Kasumi-1 (cell line): Measurements from ENCODE around the gene TMEM158.

Experiments used
- DNase-seq, 2 experiments: peaks; one replicate each; lab custom pipeline; 2025; lab: John Stamatoyannopoulos, UW

Gene TMEM158

DNA sequence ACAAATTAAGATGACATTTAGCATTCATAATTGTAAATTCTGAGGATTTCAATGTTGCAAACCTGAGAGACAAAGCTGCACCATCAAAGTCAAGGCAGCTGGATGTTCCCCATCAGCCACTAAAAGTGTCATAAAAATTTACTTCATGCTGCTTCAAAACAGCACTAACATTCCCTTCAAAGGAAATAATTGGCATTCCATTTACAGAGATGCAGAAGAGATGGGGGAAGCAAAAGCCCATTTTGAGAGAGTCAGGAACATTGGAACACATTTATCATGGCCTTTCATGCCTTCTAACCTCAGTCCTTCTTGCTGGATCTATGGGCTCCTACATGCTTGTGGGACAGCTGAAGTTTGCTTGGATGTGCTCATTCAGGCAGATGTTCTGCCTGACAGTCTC is 6.4 kb upstream of the TMEM158 start:
- DNase-seq = no peak

DNA sequence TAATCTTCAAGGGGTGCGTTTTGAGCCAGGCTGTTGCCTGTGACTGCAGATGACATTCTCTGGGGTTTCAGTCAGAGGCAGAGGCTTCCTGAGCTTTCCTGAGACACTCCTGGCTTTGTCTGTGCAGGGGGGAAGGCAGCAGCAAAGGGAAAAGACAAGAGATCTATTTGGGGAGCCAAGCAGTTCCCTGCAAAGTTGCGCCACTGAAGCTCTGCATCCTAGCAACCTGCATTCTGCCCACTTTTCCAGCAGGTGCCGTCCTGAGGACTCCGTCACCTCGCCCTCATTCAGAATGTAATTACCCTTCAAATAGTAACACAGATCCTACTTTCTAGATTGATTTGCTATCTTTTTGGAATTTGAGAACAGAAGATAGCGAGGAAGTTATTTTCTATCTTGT is 1.9 kb upstream of the TMEM158 start:
- no peak for DNase-seq

DNA sequence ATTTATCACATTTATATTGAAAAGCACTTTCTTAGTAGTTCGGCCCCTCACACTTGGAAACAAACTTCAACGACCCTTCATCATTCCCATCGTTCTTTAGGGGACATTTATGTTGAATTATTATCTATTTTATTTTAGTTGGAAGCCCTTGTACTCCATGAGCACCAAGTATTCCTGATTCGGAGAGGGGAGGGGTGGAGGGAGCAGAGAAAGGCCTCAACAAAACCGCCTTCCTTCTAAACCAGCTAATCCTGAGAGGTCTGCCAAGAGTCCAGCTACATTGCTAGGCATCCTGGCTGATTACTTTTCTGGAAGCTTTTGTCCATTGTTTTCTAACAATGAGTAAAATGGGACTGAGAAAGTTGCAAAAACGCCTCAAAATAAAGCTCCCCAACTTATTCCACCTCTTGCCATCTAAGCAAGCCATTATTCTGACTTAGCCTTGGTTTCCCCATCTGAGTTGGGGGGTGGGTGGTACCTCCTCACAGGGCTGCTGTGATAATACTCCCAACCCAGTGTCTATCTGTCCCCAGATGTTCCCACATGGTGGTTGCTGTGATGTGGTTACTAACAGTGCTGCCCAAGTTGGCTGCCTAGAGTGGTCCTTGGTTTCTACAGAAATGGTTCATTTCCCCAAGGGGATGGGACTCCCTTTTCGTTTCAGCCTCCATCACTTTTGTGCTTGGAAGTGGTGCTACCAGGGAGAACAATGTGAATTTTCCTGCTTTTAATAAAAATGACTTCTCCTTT is 1.2 kb upstream of the TMEM158 start:
- no peak for DNase-seq

DNA sequence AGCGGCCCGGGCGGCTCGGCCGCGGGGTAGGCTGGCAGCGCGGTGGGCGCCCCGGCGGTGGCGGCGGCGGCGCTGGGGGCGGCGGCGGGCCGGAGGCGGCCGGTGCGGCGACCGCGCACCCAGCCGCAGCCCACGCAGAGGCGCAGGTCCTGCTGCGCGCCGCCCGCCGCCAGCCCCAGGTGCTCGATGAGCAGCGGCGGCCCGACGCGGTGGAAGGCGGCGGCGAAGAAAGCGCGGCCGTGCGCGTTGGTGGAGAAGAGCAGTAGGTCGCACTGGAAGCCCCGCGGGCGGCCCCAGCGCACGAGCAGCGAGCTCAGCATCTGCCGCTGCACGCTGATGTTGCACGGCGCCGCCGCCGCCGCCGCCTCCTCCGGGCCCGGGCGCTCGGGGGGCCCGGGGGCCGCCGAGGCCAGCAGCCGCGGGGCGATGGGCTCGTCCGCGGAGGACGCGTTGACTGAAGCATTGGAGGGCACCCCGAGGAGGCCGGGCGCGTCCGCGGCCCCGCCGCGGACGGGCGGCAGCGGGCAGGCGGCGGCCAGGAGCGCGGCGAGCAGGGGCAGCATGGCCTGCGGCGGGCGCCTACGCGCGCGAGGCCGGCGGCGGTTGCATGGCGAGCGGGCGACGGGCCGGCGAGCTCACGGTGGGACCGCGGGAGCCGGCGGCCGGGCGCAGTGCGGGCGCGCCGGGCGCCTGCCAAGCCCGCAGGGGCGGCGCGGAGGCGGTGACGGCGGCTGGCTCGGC is 452 bp downstream of the TMEM158 start:
- DNase-seq = no peak

DNA sequence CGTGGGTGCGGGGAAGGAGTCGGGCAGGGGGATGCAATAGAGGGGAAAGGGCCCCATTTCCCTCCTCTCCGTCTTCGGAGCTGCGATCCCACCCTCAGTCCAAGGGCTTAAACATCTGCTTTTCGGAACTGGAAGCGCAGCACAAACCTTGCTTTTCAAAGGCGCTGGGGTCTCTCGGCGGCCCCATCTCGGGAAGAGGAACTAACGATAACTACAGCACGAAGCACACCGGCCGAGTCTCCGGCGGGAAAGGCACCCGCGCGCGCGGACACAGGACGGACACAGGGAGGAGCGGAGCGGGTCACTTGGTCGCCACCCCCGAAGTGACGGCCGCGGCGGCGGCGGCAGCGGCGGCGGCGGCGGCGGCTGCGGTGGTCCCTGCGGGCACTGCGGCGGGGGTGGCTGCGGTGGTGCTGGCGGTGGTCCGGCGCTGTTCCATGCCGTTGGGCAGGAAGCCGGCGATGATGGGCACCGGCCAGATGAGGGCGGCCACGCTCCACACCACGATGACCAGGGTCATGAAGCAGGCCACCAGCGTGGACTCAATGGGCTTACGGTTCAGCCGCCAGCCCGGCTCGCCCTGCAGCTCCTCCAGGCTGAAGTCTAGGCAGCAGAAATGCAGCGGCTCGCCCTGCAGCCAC is 1.1 kb downstream of the TMEM158 start:
- DNase-seq = peak; percentile 13 to 16

DNA sequence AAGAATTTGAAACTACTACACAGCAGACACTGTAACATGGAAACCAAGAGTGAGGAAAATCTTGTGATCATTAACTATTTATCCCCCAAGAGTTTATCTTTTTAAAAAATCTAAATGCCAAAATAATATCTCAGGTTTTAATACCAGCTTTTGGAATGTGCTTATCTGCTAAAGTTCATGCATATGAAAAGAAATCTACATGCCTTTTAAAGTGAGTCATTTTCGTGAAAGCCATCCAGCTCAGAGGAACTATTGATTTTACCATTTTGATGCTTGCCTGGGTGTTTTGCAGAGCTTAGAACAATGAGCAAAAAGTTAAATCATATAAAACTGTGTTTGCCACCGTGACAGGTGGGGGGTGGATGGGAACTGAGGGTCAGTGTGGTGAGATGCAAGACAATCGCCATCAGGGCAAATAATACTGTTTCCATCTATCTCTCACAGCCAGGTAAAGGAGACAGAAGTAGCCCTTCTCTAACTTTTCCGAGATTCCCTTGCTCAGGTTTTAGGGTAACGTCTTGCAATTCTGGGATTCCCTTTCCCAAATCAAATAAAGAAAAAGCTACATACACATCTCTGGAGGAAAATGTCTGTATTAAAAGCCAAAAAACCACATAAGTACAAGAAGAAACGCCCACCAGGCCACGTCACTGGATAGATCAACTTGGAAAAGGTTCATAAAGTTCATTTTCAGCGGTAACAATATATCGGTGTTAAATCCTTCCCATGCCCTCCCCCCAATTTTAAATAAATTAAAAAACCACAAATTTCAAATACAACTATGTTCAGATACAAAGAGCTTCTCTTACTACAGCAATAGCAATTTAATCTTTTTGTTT is 2.0 kb downstream of the TMEM158 start:
- DNase-seq = peak in 1 of 2 experiments; percentile 13

DNA sequence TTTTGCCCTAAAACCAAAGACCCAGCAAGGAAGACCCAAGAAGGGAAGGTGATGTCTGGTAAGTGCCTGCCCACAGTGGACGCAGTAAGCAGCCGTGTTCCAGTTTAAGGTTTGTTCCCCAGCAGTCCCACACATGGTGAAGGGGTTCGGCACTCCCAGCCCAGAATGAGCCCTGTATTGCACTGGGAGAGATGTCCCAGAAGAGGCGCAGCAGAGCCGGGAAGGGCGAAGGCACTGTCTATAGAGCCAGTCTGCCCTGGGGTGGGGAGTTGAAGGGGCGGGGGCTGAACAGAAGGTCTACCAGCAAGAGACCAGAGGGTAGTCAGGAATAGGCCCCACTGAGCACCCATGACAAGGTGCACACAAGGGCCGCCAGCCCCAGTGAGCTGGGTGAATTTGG is 6.4 kb downstream of the TMEM158 start:
- DNase-seq = no peak

DNA sequence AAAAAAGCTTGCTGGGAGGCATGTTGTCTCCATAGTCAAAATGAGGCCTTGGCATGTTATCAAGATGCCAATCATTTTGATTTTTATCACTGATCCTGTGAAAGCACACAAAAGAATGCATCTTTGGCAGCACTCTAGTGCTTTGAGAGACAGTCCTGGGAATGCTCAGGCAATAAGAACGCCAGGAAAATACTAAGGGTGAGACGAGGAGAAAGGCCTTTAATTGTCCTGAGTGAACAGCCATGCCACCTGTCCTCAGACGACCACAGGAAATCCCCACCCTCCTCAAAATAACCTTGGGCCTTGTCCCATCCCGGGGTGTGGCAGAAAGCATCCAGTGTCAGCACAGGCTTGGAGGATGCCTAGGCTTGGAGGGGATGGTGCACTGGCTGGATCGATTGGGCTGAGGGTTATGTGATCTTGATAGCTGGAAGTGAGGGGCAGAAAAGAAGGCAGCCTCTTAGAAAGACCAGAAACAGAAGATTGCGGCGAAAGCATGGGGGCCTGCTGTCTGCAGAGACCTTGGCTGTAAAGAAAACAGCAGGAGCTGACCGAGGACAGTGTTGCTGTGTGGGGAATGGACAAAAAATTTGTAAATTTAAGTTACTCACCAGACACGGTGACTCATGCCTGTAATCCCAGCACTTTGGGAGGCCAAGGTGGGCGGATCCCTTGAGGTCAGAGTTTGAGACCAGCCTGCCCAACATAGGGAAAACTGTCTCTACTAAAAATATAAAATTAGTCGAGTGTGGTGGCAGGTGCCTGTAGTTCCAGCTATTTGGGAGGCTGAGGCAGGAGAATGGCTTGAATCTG is 7.3 kb downstream of the TMEM158 start:
- no peak for DNase-seq

- DNase-seq = no peak
Observed at GRCh38 chr3:45216021-45216609, 10.0 kb downstream of the TMEM158 start.

- DNase-seq = no peak
Observed at GRCh38 chr3:45215466-45215865, 10.6 kb downstream of the TMEM158 start.

DNA sequence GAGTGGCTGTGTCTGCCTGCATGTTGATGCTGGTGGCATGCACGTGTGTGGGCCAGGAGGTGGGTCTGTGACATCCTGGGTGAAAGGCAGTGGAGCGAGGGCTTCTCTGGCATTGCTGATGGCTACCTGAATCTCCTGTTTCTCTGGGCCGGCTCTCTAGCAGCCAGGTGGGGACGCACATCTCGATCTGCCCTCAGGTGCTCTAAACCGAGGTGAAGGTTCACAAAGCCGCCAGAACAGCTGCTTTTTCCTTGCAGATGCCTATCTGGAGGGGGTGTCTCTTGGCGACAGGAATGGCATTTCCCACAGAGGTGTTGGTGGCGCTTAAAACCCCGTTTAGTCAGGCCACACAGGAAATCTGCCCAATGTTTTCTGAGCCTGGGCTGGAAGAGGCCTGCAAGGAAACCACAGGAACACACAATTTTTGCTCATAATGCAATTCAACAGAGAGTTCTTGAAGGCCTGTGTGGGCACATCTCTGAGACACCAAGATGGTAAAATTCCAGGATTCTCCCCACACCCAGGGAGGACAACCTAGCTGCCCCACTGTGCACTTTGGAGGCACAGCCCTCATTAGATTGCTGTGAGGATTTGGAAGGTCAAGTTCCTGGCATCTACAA is 11.9 kb downstream of the TMEM158 start:
- no peak for DNase-seq

- no peak for DNase-seq
Observed at GRCh38 chr3:45212095-45212468, 14.0 kb downstream of the TMEM158 start.

DNA sequence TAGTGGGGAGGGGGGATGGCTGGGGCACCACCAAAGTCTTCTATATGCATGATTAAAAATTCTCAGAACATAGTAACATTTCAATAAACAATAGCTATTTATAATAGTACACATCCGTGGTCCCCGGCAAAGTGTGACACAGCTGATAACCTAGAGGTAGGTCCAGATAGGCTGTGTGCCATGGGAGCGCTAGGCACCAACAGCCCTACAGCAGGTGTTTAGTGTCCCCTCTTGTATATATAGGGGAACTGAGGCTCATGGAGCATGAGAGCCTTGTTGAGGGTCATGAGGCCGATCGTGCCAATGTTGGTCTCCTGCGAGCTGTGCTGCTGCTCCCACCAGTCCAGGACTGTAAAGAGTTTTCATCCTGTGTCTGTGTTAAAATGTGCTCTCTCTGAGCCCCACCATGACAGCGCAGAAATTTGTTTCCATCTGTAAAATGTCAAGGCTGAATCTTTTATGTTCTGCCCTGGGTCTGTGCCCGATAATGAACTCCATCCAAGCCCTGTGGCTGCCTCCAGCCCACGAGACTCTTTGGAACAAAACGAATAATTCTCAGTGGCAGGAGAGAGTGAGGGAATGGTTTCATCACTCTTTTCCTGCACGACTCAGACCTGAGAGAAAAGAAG is 14.5 kb downstream of the TMEM158 start:
- no peak for DNase-seq

DNA sequence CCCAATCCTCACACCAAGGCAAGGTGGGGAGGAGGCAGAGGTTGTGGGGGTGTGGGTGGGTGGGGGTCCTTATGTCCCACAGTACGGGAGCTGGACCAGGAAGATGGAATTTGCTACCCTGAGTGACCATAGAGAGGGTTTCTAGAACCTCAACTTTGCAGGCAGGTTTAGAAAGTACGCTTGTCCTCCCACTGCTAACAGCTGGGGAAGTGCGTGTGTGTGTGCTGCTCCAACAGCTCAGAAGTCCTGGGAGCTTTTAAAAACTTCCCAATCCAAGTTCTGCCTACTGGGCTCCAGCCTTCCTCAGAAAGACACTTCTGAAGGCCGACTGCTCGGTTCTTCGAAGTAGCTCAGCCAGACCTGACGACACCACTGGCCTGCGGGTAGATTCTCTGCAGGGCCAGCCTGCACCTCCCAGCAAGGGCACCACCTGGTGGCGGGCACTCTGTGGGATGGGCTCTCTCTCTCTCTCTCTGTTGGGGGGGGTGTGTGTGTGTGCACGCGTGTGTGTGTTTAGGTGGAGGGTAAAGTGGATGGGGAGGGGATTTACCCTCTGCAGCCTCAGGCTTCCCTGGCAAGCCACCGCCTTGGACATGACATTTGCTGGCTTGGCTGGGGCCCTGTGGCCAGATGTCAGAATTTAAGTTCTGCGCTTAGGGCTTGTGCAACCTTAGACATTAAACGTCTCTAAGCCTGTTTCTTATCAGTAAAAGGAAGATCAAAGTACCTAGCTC is 15.6 kb downstream of the TMEM158 start:
- DNase-seq = peak; percentile 15 to 17

DNA sequence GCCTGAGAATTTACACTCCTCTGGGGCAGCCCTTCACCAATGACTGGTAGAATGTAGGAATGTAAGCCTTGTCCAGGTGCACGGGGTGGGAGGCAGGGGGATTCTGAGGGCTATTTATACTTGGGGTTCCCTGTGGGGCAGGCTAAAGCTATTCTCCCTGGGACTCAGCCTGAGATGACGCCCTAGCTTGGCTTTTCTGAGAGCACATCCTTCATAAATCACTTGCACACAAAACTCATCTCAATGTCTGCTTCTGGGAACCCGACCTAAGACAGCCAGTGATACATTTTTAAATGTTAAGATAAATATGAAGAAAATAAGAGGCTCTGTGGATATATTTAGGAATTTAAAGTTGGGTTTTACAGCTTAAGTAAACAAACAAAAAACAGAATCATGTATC is 16.6 kb downstream of the TMEM158 start:
- DNase-seq = no peak

DNA sequence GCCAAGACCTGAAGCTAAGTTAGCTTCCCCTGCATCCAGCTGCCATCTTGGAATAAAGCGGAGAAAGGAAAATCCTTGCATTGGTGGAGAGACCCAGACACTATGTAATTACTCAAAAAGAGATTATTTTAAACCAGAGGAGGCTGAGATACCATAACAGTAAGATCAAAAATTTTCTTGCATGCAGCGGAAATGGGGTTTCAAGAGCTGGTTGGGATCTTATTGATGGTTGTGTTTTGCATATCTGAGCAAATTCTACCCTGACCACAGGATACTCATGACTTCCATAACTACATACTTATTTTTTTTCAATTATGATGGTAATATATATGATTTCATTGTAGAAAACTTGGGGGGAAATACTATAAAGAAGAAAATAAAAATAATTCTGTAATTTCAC is 17.5 kb downstream of the TMEM158 start:
- DNase-seq = no peak

DNA sequence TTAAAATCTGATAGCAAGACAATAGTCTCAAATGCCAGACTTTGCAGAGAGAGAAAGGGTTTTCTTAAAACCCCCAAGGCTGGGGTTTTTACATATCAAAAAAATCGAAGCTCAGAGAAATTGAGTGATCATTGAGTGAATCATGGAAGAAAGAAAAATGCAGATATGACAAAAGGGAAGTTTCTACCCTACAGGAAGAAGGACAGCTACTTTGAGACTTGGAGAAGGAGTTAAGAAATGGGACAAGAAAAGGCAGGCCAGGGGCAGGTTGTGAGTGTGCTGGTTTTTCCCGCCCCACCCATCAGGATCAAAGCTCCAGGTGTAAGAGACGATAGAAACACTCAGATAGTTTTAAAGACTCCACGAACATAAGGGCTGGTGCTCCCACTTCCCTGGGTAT is 18.6 kb downstream of the TMEM158 start:
- no peak for DNase-seq

DNA sequence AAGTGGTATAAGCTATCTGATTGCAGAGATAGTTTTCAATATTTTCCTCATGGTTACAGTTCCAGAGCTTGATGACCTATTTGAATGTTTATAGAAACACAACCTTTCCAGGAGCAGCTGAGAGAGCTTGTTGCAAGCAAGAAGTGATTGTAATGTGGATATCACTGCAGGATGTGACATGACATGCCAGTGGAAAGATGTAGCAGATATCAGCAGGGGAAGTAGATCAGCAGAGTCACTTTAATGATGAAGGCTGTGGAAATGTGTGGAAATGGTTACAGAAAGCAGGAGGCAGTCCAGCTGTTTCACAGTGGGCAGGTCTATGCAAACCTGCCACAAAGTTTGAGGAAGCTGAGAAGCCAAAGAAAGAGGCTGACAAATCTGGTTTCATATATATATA is 21.0 kb downstream of the TMEM158 start:
- DNase-seq = no peak

GRCh38 chr3:45204136-45204535 is 22.0 kb downstream of the TMEM158 start:
- DNase-seq = no peak
